ENCODE data around the gene ASB18. TPM values are rescaled to one million over a fixed set of nuclear protein-coding genes. Genes with fewer than 3 reads are reported as not detected.

ASB18 gene
- total RNA-seq, 1 donor from 2014 or later: not detected

DNA sequence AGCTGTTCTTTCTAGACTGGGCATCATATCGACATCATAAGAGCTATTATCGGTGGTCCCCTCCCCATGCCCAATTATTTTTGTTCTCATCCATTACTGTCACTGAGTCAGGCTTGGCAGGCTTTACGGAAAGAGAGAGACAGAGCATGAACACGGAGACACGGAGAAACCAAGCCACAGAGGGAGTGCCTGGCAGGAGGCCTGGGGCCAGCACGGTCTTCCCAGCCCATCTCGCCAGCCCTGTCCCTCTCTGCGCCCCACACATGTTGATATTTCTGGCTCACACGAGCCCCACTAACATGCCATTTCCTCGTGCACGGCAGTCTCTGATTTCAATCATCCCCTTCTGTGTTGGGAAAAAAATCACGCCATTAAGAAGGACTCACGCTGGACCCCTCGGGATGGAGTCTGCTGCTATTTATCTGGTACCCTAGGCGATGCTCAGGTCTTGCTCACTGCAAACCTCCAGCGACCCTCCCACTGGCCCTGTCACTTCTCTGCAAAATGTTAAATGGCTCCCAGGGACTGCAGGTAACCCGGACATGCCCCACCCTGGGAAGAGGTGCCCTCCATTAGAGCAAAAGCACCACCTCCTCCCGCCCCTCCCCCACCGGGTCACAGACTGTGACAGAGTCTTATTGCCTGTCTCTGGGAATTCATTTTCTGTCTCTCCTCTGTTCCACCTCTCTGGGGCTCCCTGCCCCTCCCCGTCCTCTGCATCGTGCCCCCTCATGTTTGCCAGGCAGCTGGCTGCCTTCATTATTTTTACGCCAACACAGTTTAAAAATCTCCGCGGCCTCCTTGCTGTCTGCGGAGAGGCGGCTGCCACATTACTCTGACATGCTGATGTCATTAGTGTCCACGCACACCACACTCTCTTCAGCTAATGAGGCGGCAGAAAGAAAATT is 55.9 kb downstream of the ASB18 start:
- intact Hi-C loops (cut with micrococcal nuclease): no loop called here

DNA sequence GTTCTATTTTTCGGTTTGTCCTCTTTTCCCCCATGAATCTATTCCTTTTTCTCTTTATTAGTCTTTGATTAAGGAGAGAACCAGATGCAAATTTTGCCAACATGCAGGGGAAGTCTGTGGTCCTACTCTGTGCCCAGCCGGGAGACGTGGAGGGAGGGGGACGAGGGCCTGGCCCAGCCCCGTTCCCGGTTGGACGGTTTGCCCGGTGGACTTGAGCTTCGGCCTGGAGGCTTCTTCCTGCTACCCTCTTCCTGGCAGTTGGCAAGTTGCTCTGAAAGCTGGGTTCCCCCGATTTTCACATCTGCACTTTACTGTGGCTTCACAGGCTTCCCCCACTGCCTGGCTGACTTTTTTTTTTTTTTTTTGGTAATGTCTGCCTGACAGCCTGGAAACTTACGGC is 56.7 kb downstream of the ASB18 start:
- intact Hi-C loops (cut with micrococcal nuclease): no loop called here

DNA sequence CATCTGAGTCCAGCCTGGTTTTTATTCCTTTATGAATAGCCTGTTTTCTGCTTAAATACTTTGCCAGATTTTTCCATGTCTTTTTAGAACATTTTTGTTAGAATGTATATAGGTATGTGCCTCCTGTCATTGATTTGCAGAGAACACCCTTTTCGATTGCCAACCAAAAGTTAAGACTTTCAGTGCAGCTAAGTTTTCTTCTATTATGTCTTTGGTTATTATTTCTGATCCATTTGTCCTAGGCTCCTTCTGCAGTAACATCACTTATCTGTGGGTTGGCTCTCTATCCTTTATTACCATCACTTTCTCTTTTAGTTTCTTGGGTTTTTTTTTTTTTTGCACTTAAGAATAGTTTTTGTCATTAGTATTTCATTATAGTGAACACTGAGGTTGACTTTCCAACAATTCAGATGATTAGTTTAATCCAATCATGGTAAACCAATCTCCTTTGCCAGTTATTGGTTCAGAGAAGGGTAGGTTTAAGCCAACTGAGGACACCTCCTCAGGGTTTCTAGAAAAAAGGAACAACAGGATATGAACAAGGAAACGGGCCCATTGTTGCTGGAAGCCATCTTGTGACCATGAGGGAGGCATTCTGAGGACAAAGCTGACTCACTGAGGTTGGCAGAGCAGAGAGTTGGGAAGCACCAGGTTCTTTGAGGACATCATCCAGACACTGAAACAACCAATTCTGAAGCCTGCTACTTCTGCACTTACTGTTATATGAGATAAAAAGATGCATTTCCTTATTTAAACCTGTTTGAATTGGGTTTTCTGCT is 58.1 kb downstream of the ASB18 start:
- intact Hi-C loops (cut with micrococcal nuclease): no loop called here

DNA sequence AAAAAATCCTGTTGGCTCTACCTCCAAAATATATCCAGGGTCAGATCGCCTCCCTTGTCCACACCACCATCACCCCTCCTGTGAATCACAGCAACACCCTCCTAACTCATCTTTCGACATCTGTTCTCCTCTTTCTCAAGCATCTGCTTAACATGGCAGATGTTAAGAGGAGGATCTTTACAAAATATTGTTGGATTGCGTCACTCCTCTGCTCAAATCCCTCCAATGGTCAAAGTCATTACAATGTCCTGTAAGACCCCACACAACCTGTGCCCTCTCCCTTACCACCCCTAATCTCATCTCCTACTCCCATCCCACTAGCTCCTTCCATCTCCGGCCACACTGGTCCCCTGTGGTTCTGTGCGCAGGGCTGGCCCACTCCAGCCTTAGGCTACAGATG is 59.3 kb downstream of the ASB18 start:
- intact Hi-C loops (cut with micrococcal nuclease): no loop called here

DNA sequence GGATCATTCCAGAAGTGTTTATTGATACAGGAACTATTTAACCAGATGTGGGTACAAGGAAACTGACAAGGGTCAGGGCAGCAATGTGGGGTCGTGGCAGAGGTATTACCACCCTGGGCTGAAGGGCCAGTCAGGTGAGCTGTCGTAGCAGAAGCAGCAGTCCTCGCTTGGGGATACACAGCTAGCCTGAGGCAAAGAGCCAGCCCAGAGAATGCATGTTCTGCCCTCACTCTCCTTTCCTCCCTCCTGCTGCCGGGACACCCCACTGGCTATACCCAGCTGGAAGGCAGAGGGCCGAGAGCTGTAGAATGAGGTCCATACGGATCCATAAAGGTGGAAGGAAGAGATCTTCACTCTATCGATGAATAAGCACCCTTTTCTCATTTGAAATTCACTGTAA is 63.8 kb downstream of the ASB18 start:
- intact Hi-C loops (cut with micrococcal nuclease): no loop called here

DNA sequence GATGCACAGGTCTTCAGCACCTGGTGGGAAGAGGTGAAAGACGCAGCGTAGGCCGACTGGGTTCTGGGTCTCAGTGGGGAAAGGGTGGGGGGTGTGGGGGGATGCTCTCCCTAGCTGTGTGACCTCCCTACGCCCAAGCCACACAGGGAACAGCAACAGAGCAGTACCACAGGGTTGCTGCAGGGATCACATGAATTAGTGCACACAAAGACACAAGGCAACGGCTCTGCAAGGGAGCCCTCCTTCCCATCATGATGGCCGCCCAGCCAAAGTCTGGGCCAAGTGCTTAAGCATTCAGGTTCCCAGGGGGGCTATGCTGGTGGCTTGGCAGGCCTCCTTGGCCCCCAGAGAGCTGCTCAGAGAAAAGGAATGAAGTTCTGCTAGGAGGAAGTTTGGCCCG is 67.8 kb downstream of the ASB18 start:
- intact Hi-C loops (cut with micrococcal nuclease): no loop called here

DNA sequence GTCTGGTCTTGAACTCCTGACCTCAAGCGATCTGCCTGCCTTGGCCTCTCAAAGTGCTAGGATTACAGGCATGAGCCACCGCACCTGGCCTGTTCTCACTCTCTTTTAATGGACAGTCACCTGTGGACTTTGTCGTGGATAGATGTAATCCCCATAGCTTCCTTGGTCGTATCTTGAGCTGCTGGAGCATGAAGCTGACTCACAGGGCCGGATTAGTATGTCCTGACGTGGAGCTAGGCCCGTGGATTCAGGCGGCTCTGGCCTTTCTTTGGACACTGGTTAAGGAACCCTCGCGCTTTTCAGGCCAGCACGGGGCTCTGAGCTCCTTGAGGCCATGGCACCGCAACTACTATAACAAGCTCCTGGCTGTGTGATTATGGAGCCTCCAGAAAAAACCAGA is 68.5 kb downstream of the ASB18 start:
- intact Hi-C loops (cut with micrococcal nuclease): no loop called here

DNA sequence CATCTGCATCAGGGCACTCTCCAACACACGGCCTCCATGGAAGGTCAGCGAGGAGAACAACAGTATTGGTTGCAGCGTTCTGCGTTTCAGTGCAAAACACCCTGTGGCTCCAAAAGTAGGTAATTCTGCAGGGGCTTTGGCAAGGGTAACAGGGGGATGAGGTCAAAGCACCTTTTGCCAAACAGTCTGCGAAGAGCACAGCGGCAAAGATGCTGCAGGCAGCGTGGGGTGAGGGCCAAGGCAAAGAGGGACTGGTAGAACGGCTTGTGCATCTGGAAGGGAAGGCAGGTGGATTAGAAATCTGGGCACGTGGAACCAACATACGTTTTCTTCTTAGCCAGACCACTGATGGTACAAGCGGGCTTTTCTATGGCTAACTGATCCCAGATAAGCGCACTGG is 69.4 kb downstream of the ASB18 start:
- intact Hi-C loops (cut with micrococcal nuclease): no loop called here

DNA sequence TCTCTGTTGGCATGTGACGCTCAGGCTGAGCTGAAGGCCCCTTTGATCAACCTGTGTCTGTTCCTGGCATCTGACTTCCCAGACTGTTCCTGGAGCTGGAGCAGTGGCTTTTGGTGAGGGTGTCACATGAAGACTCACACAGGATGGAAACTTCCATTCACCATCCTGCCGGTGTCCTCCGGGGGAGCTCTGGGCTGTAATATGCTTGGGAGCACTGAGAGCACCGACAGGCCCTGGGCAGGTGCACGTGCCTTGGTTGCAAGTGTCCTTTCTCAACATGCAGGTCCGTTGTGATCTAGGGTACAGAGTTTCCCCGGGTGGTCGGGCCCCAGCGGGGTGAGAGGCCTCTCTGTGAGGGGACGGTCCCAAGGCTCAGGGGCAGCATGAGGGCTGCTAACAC is 71.2 kb downstream of the ASB18 start:
- intact Hi-C loops (cut with micrococcal nuclease): no loop called here

DNA sequence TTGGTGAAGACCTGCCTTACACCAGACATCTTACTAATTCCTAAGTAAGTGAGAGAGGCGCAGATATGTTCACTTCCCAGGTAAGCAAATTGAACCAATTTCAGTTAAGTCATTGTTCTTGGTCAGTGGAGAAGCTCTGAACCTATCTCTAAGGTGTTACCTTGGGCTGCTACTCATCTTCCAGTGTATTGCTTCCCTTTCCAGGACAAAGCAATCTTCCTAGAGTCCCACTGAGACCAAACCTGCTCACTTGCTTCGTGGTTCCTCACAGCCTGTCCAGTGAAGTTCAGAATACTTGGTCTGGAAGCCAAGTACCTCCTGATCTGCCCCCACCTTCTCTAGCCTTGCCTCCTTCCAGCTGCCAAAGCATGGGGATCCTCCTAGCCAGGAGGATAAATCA is 73.5 kb downstream of the ASB18 start:
- intact Hi-C loops (cut with micrococcal nuclease): no loop called here

DNA sequence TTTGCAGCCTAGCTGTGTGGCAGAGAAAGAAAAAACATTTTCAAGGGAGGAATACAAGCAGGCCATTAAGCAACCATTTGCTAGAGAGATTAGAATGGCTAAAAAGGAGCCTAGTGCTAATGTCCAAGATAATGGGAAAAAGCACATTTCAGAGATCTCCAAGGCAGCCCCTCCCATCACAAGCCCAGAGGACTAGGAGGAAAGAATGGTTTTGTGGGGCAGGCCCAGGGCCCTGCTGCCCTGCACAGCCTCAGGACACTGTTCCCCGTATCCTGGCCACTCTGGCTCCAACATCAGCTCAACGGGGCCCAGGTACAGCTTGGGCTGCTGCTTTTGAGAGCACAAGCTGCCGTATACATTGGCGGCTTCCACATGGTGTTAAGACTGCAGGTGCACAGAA is 79.5 kb downstream of the ASB18 start:
- intact Hi-C loops (cut with micrococcal nuclease): no loop called here

DNA sequence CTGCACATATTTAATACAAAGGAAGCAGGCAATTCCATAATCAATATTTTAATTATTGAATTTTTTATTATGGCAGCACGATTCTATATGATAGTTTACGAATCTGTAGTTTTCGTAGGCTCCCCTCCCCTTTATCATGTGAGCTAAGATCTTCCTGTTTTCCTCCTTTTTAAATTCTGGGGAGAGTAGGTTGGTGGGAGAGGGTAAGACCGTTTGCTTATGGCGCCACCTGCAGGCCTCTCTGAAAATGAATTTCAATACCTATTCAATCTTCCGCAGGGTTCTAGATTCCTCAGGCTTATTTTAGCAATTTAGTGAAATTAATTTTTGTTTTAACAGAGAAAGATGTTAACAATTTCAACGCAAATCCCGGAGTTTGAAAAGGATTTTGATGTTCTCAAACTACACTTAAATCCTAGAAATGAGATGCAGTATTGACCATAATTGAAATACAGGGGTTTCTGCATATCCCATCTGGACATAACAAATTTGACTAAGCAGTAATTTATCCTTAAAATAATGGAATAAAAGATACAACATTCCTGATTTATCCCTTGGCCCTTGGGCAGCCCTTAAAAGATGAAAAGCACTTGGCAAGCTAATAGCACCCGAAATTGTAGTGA is 83.3 kb downstream of the ASB18 start:
- intact Hi-C loops (cut with micrococcal nuclease): loop anchor here (1.0 to 2.0 kb wide), 3 partner anchors 18 to 415 kb away; no protein-coding TSS in a partner anchor

DNA sequence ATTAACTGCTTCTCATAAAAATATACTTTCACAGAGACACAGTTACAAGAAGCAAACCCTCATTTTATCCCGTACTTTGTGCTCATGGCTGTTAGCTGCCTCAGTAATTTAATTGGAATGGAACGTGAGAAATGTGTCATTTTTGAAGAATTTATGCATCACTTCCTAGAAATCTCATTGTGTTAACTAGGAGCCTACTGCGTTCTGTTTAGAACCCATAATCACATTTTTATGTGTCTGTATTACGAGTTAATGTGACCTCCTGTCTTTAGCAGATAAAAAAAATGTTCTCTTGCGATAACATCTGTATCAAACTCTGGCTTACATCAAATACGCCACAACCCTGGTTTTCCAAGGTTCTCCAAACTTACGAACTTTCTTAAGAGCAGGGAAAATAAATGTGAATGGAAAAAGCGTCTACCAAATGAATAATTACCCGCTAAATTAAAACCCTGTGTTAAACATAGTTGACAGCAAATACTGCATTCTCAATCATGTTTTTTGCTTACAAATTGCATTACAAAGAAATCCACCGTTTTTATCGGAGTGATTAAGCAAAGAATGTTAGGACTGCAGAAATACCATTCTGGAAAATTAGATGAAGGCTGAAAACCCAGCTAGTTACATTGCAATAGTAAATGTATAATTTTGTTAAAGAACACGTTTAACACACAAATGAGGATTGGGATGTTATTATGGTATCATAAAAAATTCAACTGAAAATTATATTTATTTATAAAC is 84.0 kb downstream of the ASB18 start:
- intact Hi-C loops (cut with micrococcal nuclease): loop anchor here (2.0 kb wide), 1 partner anchor 17 kb away; no protein-coding TSS in a partner anchor

DNA sequence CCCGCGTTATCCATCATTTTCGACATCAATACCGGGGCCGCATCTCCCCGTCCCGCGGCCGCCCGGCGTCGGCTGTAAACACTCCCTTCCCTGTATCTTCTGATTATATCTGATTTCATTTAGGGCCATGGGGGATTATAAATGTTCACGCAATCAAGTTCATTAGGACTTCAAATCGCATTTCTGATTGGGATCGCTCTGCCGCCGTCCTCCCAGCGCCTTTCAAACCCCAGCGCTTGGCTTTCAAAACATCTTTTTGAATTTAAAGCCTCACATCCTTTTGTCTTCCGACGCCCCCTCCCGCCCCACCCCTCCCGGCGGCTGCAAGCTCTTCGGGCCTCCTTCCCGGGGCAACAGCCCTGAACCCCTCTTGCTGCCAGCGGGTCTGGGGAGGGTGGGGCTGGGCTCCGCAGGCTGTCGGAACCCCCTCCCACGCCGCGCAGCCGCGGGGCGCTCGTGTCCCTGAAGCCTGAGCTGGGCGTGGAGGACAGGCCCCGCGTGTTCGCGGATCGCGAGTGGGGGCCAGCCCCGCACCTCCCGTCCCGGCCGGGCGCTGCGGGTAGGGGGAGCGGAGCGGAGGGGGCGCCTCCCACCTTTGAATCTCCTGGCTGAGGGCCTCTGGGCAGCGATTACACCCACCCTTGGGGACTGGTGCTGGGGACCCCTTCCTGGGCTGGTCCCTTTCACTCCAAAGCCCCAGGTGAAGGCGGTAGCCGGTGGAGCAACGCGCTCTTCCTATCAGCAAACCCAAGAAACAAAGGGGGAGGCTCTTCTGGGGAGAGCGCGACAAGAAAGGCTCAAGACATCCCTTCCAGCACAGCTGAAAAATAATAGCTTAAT is 84.8 kb downstream of the ASB18 start:
- intact Hi-C loops (cut with micrococcal nuclease): loop anchor here (2.0 to 10.0 kb wide), 3 partner anchors 17 to 1975 kb away; no protein-coding TSS in a partner anchor

DNA sequence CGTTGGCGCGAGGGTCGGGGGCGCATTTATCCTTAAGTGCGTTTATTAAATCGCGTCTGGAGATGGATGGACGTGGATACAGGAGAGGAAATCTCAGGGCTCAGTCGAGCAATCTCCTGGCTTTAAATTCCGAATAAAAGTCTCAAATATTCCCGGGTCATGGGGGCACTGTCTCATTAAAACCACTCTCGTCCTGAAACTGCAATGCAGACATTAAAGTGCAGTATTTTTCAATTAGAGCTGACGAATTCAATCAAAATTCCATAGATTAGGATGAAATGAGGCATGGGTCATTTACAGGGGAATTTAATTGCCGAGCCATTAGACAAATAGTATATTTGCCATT is 85.3 kb downstream of the ASB18 start:
- intact Hi-C loops (cut with micrococcal nuclease): loop anchor here (5.0 to 10.0 kb wide), 2 partner anchors 682 to 1974 kb away; no protein-coding TSS in a partner anchor

DNA sequence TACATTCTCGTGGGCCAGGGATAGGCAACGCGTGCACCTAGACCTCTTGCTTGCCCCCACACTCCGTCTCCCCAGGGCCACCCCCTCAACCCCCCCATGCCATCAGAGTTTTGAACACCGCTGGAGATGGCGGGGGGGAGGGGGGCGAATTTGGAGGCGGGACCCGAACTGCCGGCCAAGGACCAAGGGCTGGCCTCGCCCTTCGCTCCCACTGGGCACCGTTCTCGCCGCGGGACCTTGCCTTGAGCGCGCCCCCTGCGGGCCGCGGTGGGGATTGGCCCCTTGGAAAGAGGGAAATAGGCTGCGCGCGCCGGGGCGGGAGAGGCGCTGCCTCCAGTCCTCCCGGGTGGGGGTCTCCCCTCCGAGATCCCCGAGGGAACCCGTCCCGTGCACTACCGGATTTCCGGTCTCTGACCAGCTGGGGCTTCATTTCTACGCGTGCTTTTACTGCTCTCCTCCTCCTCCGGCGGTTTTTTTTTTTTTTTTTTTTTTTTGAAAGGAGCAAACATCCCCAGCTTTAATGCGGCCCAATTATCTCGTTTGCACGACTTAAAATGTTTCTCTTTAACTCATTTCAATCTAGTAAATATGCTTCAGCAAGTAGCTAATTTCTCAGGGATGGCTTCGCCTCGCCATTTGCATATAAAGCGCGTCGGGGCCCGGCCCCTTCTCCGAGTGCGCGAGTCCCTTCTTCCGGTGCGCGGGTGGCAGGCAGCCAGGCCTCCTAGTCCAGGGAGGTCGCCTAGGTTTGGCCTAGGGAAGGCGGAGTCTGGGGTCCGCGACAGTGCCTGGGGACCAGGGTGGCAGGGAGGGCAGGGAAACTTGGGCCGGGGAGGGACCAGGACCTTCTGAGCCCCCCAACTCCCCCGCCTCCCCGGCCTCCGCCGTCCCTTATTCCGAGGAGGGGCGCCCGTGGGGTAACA is 86.0 kb downstream of the ASB18 start:
- intact Hi-C loops (cut with micrococcal nuclease): loop anchor here (5.0 to 10.0 kb wide), 2 partner anchors 681 to 1973 kb away; no protein-coding TSS in a partner anchor

DNA sequence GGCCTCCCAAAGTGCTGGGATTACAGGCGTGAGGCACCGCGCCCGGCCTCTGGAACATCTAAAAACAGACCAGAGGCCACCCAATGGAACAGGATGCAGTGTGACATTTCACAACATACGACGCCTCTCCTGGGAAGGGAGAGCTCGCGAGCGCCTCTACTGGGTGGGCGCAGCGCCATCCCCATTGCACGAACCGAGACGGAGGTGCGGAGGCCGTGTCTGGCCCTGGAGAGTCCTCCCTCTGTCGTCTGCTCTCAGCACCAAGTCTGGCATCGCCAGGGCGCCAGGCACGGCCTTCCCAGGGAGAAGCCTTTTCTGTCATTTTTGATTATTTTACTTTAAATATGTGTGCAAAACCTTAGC is 86.6 kb downstream of the ASB18 start:
- intact Hi-C loops (cut with micrococcal nuclease): loop anchor here (5.0 to 10.0 kb wide), 2 partner anchors 680 to 1973 kb away; no protein-coding TSS in a partner anchor

DNA sequence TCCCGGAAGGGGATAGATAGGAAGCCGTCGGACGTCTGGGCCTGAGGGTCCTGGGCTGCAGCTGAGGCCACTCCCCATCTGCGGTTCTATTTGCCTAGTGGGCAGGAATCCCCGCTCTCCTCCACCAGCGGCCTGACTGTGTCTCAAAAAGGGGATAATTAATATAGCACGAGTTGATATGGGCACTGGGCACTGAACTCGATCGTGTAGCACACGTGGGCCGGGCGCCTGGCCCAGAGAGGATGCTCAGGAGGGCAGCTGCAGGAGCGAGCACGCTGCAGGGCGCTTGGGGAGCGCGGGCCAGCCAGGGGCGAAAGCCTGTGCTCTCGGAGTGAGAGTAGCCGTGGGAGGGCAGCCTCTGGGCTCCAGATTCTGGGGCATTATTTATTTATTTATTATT is 87.3 kb downstream of the ASB18 start:
- intact Hi-C loops (cut with micrococcal nuclease): loop anchor here (5.0 to 10.0 kb wide), 2 partner anchors 680 to 1972 kb away; no protein-coding TSS in a partner anchor

DNA sequence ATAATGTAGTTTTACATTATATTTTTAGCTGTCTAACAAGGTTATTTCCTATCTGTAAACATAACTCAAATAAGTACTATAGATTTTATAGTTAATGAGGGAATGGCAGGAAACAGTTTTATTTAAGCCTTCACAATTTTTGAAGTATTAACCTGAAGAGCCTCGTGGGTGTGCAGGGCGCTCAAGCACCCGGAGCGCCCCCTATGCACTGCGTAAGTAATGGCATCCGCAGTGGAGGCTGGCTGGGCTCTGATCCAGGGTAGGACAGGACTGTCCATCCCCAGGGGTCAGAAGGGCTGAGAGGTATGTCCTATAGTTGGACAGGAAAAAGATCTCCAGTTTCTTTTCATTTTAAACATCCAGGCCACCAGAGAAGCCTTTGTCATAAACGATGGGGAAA is 87.8 kb downstream of the ASB18 start:
- intact Hi-C loops (cut with micrococcal nuclease): loop anchor here (5.0 to 10.0 kb wide), 2 partner anchors 679 to 1972 kb away; no protein-coding TSS in a partner anchor

Measured in T-helper 1 cell treated with Interleukin-12 subunit alpha and Interleukin-12 subunit beta and Interleukin-4 antibody, amounts not matched to agents 30 ng/mL and 1 ng/mL, for 36 hours (primary cell).